Upper lobe of left lung (tissue), 6 donors: ENCODE data around the gene CNN2. TPM values are rescaled to one million over a fixed set of nuclear protein-coding genes. Genes with fewer than 3 reads are reported as not detected.

Experiments used
- ATAC-seq, 2 donors: fragments of 200-7000 bp; cut with Tn5 transposase; one replicate each; pipeline ENCODE4 v1.9.1; 2022; ENCODE audit warnings: mild to moderate bottlenecking in 2 of 2, moderate library complexity in 2 of 2; ENCODE audit not compliant: low FRiP score in 2 of 2
- DNase-seq, 2 donors: peaks; one replicate each; pipeline ENCODE4 v3.0.0-alpha.2; 2019 to 2020
- H3K27ac ChIP-seq, 4 donors: fragments of 200-600 bp; sonication (generic); one replicate each; pipeline ENCODE4 v1.5.1; 2016 to 2019
- H3K27me3 ChIP-seq, 4 donors: fragments of 200-600 bp; sonication (generic); one replicate each; pipeline ENCODE4 v1.5.1; 2017 to 2019
- H3K36me3 ChIP-seq, 4 donors: fragments of 200-600 bp; sonication (generic); one replicate each; pipeline ENCODE4 v1.5.1; 2016 to 2019
- H3K4me1 ChIP-seq, 4 donors: fragments of 200-600 bp; sonication (generic); one replicate each; pipeline ENCODE4 v1.5.1; 2018 to 2019
- H3K4me3 ChIP-seq, 4 donors: fragments of 200-600 bp; sonication (generic); one replicate each; pipeline ENCODE4 v1.5.1; 2017 to 2019; ENCODE audit warnings: mild to moderate bottlenecking in 2 of 4, moderate library complexity in 1 of 4
- H3K9me3 ChIP-seq, 4 donors: fragments of 200-600 bp; sonication (generic); one replicate each; pipeline ENCODE4 v1.5.1; 2018 to 2019
- CTCF ChIP-seq, 6 experiments: fragments of 450-650 bp in 4 of 6; fragments of 200-600 bp in 2 of 6; sonication (generic) in 2 of 6; IDR thresholded peaks; one replicate each; pipeline ENCODE4 v1.5.1; 2016 to 2019; ENCODE audit warnings: antibody characterized with exemption in 6 of 6
- EP300 ChIP-seq, 4 donors: sonication (generic); formaldehyde crosslinking; IDR thresholded peaks; one replicate each; pipeline ENCODE4 v1.5.1; 2017; ENCODE audit warnings: antibody characterized with exemption in 4 of 4, control low read depth in 2 of 4
- POLR2A ChIP-seq, 4 donors: fragments of 450-650 bp; IDR thresholded peaks; one replicate each; pipeline ENCODE4 v1.5.1; 2016 to 2017; ENCODE audit warnings: antibody characterized with exemption in 4 of 4, mild to moderate bottlenecking in 2 of 4
- POLR2AphosphoS5 ChIP-seq, 2 donors: sonication (generic); formaldehyde crosslinking; IDR thresholded peaks; one replicate each; pipeline ENCODE4 v1.5.1; 2017; ENCODE audit warnings: antibody characterized with exemption in 2 of 2
- WGBS, 2 donors: methylation state at CpG; one replicate each; pipeline ENCODE4 v1.1.5; 2017 to 2018; 5-methylcytosine and 5-hydroxymethylcytosine counted together
- total RNA-seq, 6 donors: library from RNA; depleted of rRNA in 4 of 6; stranded (reverse); fragments of >200 nt in 4 of 6; gene quantifications; one replicate each; pipeline versions ENCODE4 v1.1.0 to v1.2.1, GENCODE V29; 2016 to 2021
- donor health status: DM: no; HTN: no; CAD: no; lungs with moderate emphysema.
- donor health status: DM: no; HTN: yes; CAD: no; lungs with severe emphysema.

Gene CNN2
- total RNA-seq, 6 donors from 2014 or later, result 98.1 to 262 (median 164) TPM

- H3K4me3 ChIP-seq, result no peak overlapping the region
- no peak for ATAC-seq
- TF ChIP-seq EP300 (IDR thresholded peaks at IDR 0.05) (no peak), POLR2AphosphoS5 (IDR thresholded peaks at IDR 0.05) (no peak), CTCF (IDR thresholded peaks at IDR 0.05) (no peak), POLR2A (IDR thresholded peaks at IDR 0.05) (no peak)
These were observed 23.4 kb downstream of the CNN2 start for GRCh38 chr19:1049800-1050199.

DNA sequence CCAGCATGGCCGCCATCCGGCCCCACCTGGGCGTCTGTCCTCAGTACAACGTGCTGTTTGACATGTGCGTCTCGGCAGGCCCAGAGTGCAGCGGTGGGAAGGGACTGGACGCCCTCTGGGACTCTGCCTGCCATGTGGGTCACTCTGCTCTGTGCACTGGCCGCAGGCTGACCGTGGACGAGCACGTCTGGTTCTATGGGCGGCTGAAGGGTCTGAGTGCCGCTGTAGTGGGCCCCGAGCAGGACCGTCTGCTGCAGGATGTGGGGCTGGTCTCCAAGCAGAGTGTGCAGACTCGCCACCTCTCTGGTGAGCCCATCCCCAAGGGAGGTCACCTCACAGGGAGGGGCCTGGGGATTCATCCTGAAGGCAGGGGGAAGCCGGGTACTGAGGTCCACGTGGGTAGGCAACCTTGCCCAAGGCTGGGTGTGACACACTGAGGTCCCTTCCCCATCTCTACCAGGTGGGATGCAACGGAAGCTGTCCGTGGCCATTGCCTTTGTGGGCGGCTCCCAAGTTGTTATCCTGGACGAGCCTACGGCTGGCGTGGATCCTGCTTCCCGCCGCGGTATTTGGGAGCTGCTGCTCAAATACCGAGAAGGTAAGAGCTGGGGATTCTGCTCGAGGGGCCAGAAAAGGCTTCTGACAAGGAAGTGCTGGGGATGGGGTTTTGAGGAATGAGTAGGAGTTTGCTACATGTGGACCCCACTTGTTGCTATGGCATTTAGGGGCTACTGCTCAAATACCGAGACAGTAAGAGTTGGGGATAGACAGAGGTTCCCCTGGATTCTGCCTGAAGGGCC lies 24.8 kb downstream of the CNN2 start:
- Histone ChIP-seq H3K4me3 (no peak overlapping the region), H3K27ac (no peak overlapping the region), H3K36me3 (peaks cover 0 to 16% (median 5%) of the 10 kb centered on the region in 4 donors), H3K9me3 (peaks cover 0 to 2% (median 0%) of the 10 kb centered on the region in 4 donors), H3K4me1 (no peaks in the 10 kb centered on the region), H3K27me3 (no peaks in the 10 kb centered on the region)
- WGBS, 2 donors, result 87 to 95% methylated on average over 14 to 17 of the region's 31 CpGs
- peak in 1 of 2 donors; percentile 79 for DNase-seq
- ATAC-seq, result no peak
- no peak for TF ChIP-seq EP300 (IDR thresholded peaks at IDR 0.05)
- no peak for TF ChIP-seq POLR2A (IDR thresholded peaks at IDR 0.05)
- TF ChIP-seq CTCF (IDR thresholded peaks at IDR 0.05), result no peak
- no peak for TF ChIP-seq POLR2AphosphoS5 (IDR thresholded peaks at IDR 0.05)

More at GRCh38 chr19:1049800-1050199, 23.4 kb downstream of the CNN2 start:
- DNase-seq, result no peak
- 53 to 65% methylated on average over 5 of the region's 11 CpGs for WGBS, 2 donors
- H3K27ac ChIP-seq, result no peak overlapping the region
- no peaks in the 10 kb centered on the region for H3K4me1 ChIP-seq
- no peaks in the 10 kb centered on the region for H3K27me3 ChIP-seq
- peaks cover 0 to 13% (median 5%) of the 10 kb centered on the region in 4 donors for H3K36me3 ChIP-seq
- no peaks in the 10 kb centered on the region for H3K9me3 ChIP-seq

GRCh38 chr19:1051791-1052190 lies 25.4 kb downstream of the CNN2 start:
- WGBS, 2 donors, result 94 to 98% methylated on average over 15 to 16 of the region's 17 CpGs
- DNase-seq (peak in 1 of 2 donors; percentile 74), ATAC-seq (no peak)
- no peak for TF ChIP-seq EP300 (IDR thresholded peaks at IDR 0.05)
- no peak for TF ChIP-seq CTCF (IDR thresholded peaks at IDR 0.05)
- no peak for TF ChIP-seq POLR2AphosphoS5 (IDR thresholded peaks at IDR 0.05)
- TF ChIP-seq POLR2A (IDR thresholded peaks at IDR 0.05), result no peak
- Histone ChIP-seq H3K27ac (no peak overlapping the region), H3K4me3 (no peak overlapping the region), H3K9me3 (peaks cover 0 to 8% (median 3%) of the 10 kb centered on the region in 4 donors), H3K36me3 (peaks cover 0 to 21% (median 7%) of the 10 kb centered on the region in 4 donors), H3K4me1 (no peaks in the 10 kb centered on the region), H3K27me3 (no peaks in the 10 kb centered on the region)

DNA sequence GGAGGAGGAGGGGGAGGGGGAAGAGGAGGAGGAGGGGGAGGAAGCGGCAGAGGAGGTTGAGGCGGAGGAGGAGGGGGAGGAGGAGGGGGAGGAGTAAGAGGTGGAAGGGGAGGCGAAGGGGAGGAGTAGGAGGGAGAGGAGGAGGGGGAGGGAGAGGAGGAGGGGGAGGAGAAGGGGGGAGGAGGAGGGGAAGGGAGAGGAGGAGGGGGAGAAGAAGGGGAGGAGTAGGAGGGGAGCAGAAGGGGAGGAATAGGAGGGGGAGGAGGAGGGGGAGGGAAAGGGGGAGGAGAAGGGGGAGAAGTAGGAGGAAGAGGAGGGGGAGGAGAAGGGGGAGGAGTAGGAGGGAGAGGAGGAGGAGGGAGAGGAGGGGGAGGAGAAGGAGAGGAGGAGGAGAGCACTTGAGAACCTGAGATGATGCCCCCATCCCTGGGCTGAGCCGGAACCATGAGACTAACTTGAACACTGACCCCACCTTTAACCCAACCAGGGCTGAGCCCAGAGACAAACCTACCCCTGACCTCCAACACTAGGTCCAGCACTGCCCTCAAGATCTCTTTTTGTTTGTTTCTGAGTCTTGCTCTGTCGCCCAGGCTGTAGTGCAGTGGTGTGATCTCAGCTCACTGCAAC lies 26.1 kb downstream of the CNN2 start:
- no peak for DNase-seq
- Histone ChIP-seq H3K36me3 (peaks cover 0 to 19% (median 3%) of the 10 kb centered on the region in 4 donors), H3K9me3 (peaks cover 6 to 14% (median 10%) of the 10 kb centered on the region in 4 donors), H3K4me1 (no peaks in the 10 kb centered on the region), H3K4me3 (no peak overlapping the region), H3K27ac (no peak overlapping the region), H3K27me3 (no peaks in the 10 kb centered on the region)
- TF ChIP-seq POLR2A (IDR thresholded peaks at IDR 0.05) (no peak), CTCF (IDR thresholded peaks at IDR 0.05) (no peak), EP300 (IDR thresholded peaks at IDR 0.05) (no peak), POLR2AphosphoS5 (IDR thresholded peaks at IDR 0.05) (no peak)
- ATAC-seq, result no peak
- WGBS, 2 donors, result 74 to 83% methylated on average over 2 of the region's 5 CpGs
